ENCODE data around the gene MMP2. TPM values are rescaled to one million over a fixed set of nuclear protein-coding genes. Genes with fewer than 3 reads are reported as not detected.
A peak's percentile ranks its signal among the peaks of the same experiment; 100 is the strongest.

Gene MMP2
- total and polyA plus RNA-seq, 2 of the 13 experiments (the other 11 are each of a cell fraction or from before 2014, with no cell fraction given) = 0.31 to 1.3 TPM

DNA sequence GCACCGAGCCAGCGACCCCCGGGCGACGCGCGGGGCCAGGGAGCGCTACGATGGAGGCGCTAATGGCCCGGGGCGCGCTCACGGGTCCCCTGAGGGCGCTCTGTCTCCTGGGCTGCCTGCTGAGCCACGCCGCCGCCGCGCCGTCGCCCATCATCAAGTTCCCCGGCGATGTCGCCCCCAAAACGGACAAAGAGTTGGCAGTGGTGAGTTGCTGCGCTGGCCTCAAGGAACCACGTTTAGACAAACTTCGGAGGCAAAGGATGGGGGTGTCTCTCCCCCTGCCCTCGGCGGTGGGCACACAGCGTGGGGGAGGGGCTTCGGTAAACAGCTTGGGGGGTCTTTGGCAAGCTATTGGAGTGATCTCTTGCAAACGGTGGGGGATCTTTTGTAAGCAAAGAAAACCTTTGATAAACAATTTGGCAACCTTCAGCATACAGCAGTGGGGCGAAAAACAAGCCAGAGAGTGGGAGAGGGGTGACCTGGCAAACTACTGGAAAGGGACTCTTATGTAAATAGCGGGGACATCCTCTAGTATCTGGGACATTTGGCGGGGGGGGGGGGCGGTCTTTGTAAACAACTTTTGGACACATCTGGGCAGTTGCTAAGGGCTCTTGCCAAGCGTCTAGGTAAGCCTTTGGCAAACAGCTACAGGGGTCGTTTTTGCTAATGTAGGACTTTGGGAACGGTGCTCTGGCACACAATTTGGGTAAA, 587 bp downstream of the MMP2 start:
- ATAC-seq (peak; percentile 58), FAIRE-seq (no peak), DNase-seq (ENCODE audit: low spot score) (no peak)
- TF ChIP-seq, protein P1, sequence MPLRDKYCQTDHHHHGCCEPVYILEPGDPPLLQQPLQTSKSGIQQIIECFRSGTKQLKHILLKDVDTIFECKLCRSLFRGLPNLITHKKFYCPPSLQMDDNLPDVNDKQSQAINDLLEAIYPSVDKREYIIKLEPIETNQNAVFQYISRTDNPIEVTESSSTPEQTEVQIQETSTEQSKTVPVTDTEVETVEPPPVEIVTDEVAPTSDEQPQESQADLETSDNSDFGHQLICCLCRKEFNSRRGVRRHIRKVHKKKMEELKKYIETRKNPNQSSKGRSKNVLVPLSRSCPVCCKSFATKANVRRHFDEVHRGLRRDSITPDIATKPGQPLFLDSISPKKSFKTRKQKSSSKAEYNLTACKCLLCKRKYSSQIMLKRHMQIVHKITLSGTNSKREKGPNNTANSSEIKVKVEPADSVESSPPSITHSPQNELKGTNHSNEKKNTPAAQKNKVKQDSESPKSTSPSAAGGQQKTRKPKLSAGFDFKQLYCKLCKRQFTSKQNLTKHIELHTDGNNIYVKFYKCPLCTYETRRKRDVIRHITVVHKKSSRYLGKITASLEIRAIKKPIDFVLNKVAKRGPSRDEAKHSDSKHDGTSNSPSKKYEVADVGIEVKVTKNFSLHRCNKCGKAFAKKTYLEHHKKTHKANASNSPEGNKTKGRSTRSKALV (CRISPR knock-in tag; IDR thresholded peaks at IDR 0.05) = 0 out of 2 replicates have a peak, but pooled peaks have one; percentile 28
- TF ChIP-seq, protein P2, sequence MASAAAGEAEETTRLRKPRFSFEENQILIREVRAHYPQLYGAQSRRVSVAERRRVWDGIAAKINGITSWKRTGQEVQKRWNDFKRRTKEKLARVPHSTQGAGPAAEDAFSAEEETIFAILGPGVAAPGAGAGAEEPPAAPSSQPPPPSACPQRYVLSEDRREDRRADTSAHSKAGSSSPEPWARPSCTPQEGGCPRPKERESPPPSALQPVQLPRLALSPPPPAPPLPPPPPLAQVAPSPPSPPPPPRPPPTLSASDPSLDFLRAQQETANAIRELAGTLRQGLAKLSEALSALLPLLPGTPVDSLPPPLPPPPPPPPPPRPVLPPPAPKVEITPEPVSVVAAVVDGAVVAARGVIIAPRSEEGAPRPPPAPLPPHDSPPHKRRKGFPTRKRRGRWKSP (CRISPR knock-in tag; IDR thresholded peaks at IDR 0.05) = peak; percentile 52; the same call in 1 of the 2 replicates
- 0 out of 2 replicates have a peak, but pooled peaks have one; percentile 44 for TF ChIP-seq EED (CRISPR knock-in tag; IDR thresholded peaks at IDR 0.05)
- TF ChIP-seq KDM5A (IDR thresholded peaks at IDR 0.05; ENCODE audit: borderline replicate concordance, low read length) = no peak
- TF ChIP-seq ZBTB8A (CRISPR knock-in tag; IDR thresholded peaks at IDR 0.05; ENCODE audit: borderline replicate concordance, low read depth) = no peak
- TF ChIP-seq, protein P3, sequence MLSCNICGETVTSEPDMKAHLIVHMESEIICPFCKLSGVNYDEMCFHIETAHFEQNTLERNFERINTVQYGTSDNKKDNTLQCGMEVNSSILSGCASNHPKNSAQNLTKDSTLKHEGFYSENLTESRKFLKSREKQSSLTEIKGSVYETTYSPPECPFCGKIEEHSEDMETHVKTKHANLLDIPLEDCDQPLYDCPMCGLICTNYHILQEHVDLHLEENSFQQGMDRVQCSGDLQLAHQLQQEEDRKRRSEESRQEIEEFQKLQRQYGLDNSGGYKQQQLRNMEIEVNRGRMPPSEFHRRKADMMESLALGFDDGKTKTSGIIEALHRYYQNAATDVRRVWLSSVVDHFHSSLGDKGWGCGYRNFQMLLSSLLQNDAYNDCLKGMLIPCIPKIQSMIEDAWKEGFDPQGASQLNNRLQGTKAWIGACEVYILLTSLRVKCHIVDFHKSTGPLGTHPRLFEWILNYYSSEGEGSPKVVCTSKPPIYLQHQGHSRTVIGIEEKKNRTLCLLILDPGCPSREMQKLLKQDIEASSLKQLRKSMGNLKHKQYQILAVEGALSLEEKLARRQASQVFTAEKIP (CRISPR knock-in tag; IDR thresholded peaks at IDR 0.05; ENCODE audit: borderline replicate concordance) = no peak
- Histone ChIP-seq H3K4me3 (replicated peaks in 1 of 3; ENCODE audit: insufficient read depth in 1 of 3, low read depth in 2 of 3, low read length in 3 of 3) (peak overlapping the region; percentile 31 to 66 (median 42); a peak in 5 of 6 replicates), H4K20me1 (ENCODE audit: insufficient read depth, low read length) (no peaks in the 10 kb centered on the region), H3K36me3 (replicated peaks in 1 of 2; ENCODE audit: control insufficient read depth in 1 of 2, insufficient read depth in 2 of 2, low read length in 2 of 2) (no peaks in the 10 kb centered on the region), H3K9me3 (ENCODE audit: low read length) (no peaks in the 10 kb centered on the region), H3K4me1 (ENCODE audit: insufficient read depth, low read length) (peaks cover 15% of the 10 kb centered on the region), H3K27ac (ENCODE audit: extremely low read length, insufficient read depth, low read length) (no peak overlapping the region), H3K4me2 (ENCODE audit: low read depth, low read length) (peak overlapping the region; percentile 78), H3K9ac (ENCODE audit: insufficient read depth, low read depth, low read length) (no peak overlapping the region), H3K27me3 (ENCODE audit: control insufficient read depth in 1 of 2, insufficient read depth in 2 of 2, low read length in 2 of 2) (peaks cover 4 to 39% of the 10 kb centered on the region in 2 experiments; a peak in 4 of 5 replicates), H3K79me2 (ENCODE audit: insufficient read depth, low read length) (no peaks in the 10 kb centered on the region), H2AFZ (ENCODE audit: low read length) (no peak overlapping the region)
- BruUV-seq (replicated peaks) = no TSS peak
- intact Hi-C loops (cut with micrococcal nuclease; ENCODE audit: unreplicated experiment) (no loop called here), in situ Hi-C loops (cut with HindIII; ENCODE audit: extremely low pct_ligation_motif_present, low pct_unique_long_range_greater_than_20kb) (no loop called here)
- ChIA-PET CTCF (ENCODE audit: low intra/inter-chr PET ratio, low total read pairs) (no interaction called here), POLR2A (no interaction called here)
- 1% methylated on average over 35 of the region's 41 CpGs for WGBS (ENCODE audit: low lambda C conversion rate)

Measured in HepG2 (cell line).